ENCODE measurements around the gene CFAP74. TPM values are rescaled to one million over a fixed set of nuclear protein-coding genes. Genes with fewer than 3 reads are reported as not detected.

The CFAP74 gene
- total and polyA plus RNA-seq, 2 of the 13 experiments (the other 11 are each of a cell fraction or from before 2014, with no cell fraction given): 0.27 to 0.62 TPM

- TF ChIP-seq HBP1 (CRISPR knock-in tag; IDR thresholded peaks at IDR 0.05; ENCODE audit: low read depth): no peak
- TF ChIP-seq KLF6 (CRISPR knock-in tag; IDR thresholded peaks at IDR 0.05): no peak
- no peak for TF ChIP-seq FOXA1 (IDR thresholded peaks at IDR 0.05)
- TF ChIP-seq FOXA1 (CRISPR knock-in tag; IDR thresholded peaks at IDR 0.05): no peak
- TF ChIP-seq CC2D1A (CRISPR knock-in tag; IDR thresholded peaks at IDR 0.05): no peak
- peak; percentile 70 for TF ChIP-seq ZFY (CRISPR knock-in tag; IDR thresholded peaks at IDR 0.05)
- no peak for TF ChIP-seq ZNF724P (CRISPR knock-in tag; IDR thresholded peaks at IDR 0.05; ENCODE audit: borderline replicate concordance)
- no peak for TF ChIP-seq RFXANK (CRISPR knock-in tag; IDR thresholded peaks at IDR 0.05)
- TF ChIP-seq ZNF513 (CRISPR knock-in tag; conservative IDR thresholded peaks at IDR 0.05): no peak
- TF ChIP-seq HOXD1 (CRISPR knock-in tag; IDR thresholded peaks at IDR 0.05): no peak
- no peak for TF ChIP-seq ZFP82 (CRISPR knock-in tag; IDR thresholded peaks at IDR 0.05; ENCODE audit: borderline replicate concordance)
- no peak for TF ChIP-seq CENPX (CRISPR knock-in tag; IDR thresholded peaks at IDR 0.05)
- no peak for TF ChIP-seq THAP8 (CRISPR knock-in tag; IDR thresholded peaks at IDR 0.05; ENCODE audit: borderline replicate concordance)
- TF ChIP-seq NCOA2 (CRISPR knock-in tag; IDR thresholded peaks at IDR 0.05): peak; percentile 53; the same call in 1 of the 2 replicates
- TF ChIP-seq ZNF205 (CRISPR knock-in tag; IDR thresholded peaks at IDR 0.05): 0 out of 2 replicates have a peak, but pooled peaks have one; percentile 9
- TF ChIP-seq ZNF550 (CRISPR knock-in tag; IDR thresholded peaks at IDR 0.05; ENCODE audit: borderline replicate concordance): no peak
- 0 out of 2 replicates have a peak, but pooled peaks have one; percentile 22 for TF ChIP-seq ZNF160 (CRISPR knock-in tag; IDR thresholded peaks at IDR 0.05)
- TF ChIP-seq HIC2 (CRISPR knock-in tag; IDR thresholded peaks at IDR 0.05; ENCODE audit: low read depth): peak; percentile 34; the same call in 1 of the 2 replicates
- no peak for TF ChIP-seq ZNF557 (CRISPR knock-in tag; IDR thresholded peaks at IDR 0.05)
- TF ChIP-seq PAXIP1 (CRISPR knock-in tag; conservative IDR thresholded peaks at IDR 0.05): peak; percentile 85
- peak; percentile 77; the same call in 1 of the 2 replicates for TF ChIP-seq KDM5B (CRISPR knock-in tag; IDR thresholded peaks at IDR 0.05; ENCODE audit: borderline replicate concordance)
These were observed 80.4 kb downstream of the CFAP74 start (continued) for GRCh38 chr1:1922956-1923833.

Measured in HepG2 (cell line).